Transverse colon (tissue), 4 donors: Measurements from ENCODE around the gene WDR27. TPM values are rescaled to one million over a fixed set of nuclear protein-coding genes. Genes with fewer than 3 reads are reported as not detected.

ENCODE experiments used
- DNase-seq: peaks from one replicate; pipeline ENCODE4 v3.0.0-alpha.2; 2019
- H3K27ac ChIP-seq, 4 donors: fragments of 200-600 bp; sonication (generic); 2 replicates each; pipeline ENCODE4 v1.5.1; 2016 to 2018; ENCODE audit warnings: inconsistent platforms in 4 of 4
- H3K27me3 ChIP-seq: fragments of 200-600 bp; sonication (generic); 2 replicates; pipeline ENCODE4 v1.5.1; 2017; ENCODE audit warnings: inconsistent platforms
- H3K36me3 ChIP-seq, 4 donors: fragments of 200-600 bp; sonication (generic); 2 replicates each; pipeline ENCODE4 v1.5.1; 2017 to 2019; ENCODE audit warnings: inconsistent platforms in 4 of 4
- H3K4me1 ChIP-seq, 4 donors: fragments of 200-600 bp; sonication (generic); 2 replicates each; pipeline ENCODE4 v1.5.1; 2017 to 2020; ENCODE audit warnings: inconsistent platforms in 4 of 4
- H3K4me3 ChIP-seq, 4 donors: fragments of 200-600 bp; sonication (generic); 1 replicate in 1 of 4; 2 replicates in 3 of 4; pipeline versions ENCODE4 v1.5.1 to v1.6.1; 2017 to 2019; ENCODE audit warnings: inconsistent platforms in 4 of 4
- H3K9me3 ChIP-seq, 2 donors: fragments of 200-600 bp; sonication (generic); 2 replicates each; pipeline ENCODE4 v1.5.1; 2017 to 2019; ENCODE audit warnings: inconsistent platforms in 2 of 2
- CTCF ChIP-seq, 5 experiments: fragments of 200-600 bp in 3 of 5; fragments of 450-650 bp in 2 of 5; sonication (generic) in 3 of 5; IDR thresholded peaks; 1 replicate in 2 of 5; 2 replicates in 3 of 5; pipeline ENCODE4 v1.5.1; 2016 to 2017; ENCODE audit warnings: antibody characterized with exemption in 5 of 5, inconsistent platforms in 3 of 5, mild to moderate bottlenecking in 2 of 5, moderate library complexity in 1 of 5
- EP300 ChIP-seq: sonication (generic); formaldehyde crosslinking; IDR thresholded peaks from one replicate; pipeline ENCODE4 v1.6.1; 2017; ENCODE audit warnings: antibody characterized with exemption, low read depth
- POLR2A ChIP-seq: fragments of 450-650 bp; IDR thresholded peaks from one replicate; pipeline ENCODE4 v1.6.1; 2016; ENCODE audit warnings: antibody characterized with exemption, mild to moderate bottlenecking, moderate library complexity
- POLR2AphosphoS5 ChIP-seq, 3 donors: sonication (generic); formaldehyde crosslinking; IDR thresholded peaks; one replicate each; pipeline ENCODE4 v1.6.1; 2016; ENCODE audit warnings: antibody characterized with exemption in 3 of 3
- WGBS, 2 donors: methylation state at CpG; one replicate each; pipeline ENCODE4 v1.1.5; 2018; ENCODE audit warnings: low coverage in 1 of 2; 5-methylcytosine and 5-hydroxymethylcytosine counted together
- in situ Hi-C, 4 donors: fragments of 200-750 bp; cut with MboI; loops; one replicate each; pipeline versions ENCODE4 v1.15.0 to v1.15.1; 2017; ENCODE audit warnings: low sequenced_read_pairs in 3 of 4, low pct_ligation_motif_present in 1 of 4, low pct_unique_long_range_greater_than_20kb in 1 of 4
- intact Hi-C: fragments of 100-400 bp; cut with DNase I; formaldehyde crosslinking; loops from one replicate; pipeline ENCODE4 v1.15.1; 2023; ENCODE audit warnings: low total_unique reads
- total RNA-seq, 4 donors: library from RNA; depleted of rRNA; stranded (reverse); fragments of >200 nt; gene quantifications; one replicate each; pipeline ENCODE4 v1.1.0, GENCODE V29; 2016

WDR27 gene
- total RNA-seq, 4 donors from 2014 or later: 44.9 to 75.0 (median 57.0) TPM

GRCh38 chr6:169501128-169501527 is 200.7 kb downstream of the WDR27 start:
- in situ Hi-C loops: no loop called here
- H3K36me3 ChIP-seq: no peaks in the 10 kb centered on the region
- H3K27ac ChIP-seq: no peak overlapping the region
- H3K9me3 ChIP-seq: no peaks in the 10 kb centered on the region
- no peak for TF ChIP-seq EP300
- TF ChIP-seq POLR2AphosphoS5 (IDR thresholded peaks at IDR 0.05): no peak
- TF ChIP-seq CTCF (IDR thresholded peaks at IDR 0.05): no peak
- H3K27me3 ChIP-seq: no peaks in the 10 kb centered on the region
- no peak for DNase-seq
- intact Hi-C loops: no loop called here
- 92% methylated on average over 11 of the region's 11 CpGs; no CpG with 5 or more reads in 1 of the 2 donors for WGBS, 2 donors
- H3K4me1 ChIP-seq: no peaks in the 10 kb centered on the region
- H3K4me3 ChIP-seq: no peak overlapping the region

DNA sequence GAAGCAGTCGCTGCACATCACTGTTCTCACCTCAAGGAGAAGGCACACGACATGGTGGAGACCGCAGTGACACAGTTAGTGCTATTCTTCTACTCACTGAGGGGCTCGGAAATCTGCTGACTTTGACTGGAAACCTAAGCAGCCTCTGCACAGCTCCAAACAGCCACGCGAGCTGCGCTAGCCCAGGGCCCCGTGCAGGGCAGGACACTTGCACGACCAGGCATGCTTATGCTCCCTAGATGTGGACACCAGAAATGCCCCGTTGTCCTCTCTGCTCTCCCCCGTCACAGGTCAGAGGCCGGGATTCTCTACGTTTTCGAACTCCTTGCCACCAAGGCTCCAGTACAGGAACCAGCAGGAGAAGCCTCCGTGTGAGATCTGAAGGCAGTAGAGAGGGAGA is 201.1 kb downstream of the WDR27 start:
- TF ChIP-seq EP300 (no peak), CTCF (IDR thresholded peaks at IDR 0.05) (no peak), POLR2A (no peak), POLR2AphosphoS5 (IDR thresholded peaks at IDR 0.05) (no peak)
- WGBS, 2 donors: 95% methylated on average over 15 of the region's 15 CpGs; no CpG with 5 or more reads in 1 of the 2 donors
- intact Hi-C loops: no loop called here
- Histone ChIP-seq H3K27me3 (no peaks in the 10 kb centered on the region), H3K9me3 (peaks cover 0 to 1% of the 10 kb centered on the region in 2 donors), H3K4me3 (no peak overlapping the region), H3K36me3 (no peaks in the 10 kb centered on the region), H3K4me1 (no peaks in the 10 kb centered on the region), H3K27ac (no peak overlapping the region)
- in situ Hi-C loops: no loop called here
- DNase-seq: no peak

DNA sequence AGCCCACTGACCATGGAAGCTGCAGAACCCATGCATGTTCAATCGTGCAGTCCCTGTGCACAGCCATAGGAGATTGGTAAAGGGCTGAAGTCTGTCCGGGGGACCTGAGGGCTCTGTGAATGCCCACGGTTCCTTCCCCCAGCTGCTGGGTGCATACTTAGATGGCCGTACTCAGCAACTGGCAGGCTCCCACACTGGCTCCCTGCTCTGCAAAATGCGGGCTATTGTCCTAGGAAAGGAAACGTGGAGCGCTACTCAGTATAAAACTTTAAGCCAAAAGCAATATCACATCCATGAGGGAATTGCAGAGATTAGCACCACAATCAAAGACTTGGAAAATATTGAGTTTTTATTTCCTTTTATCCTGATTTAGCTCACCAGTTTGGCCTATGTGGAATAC is 202.0 kb downstream of the WDR27 start:
- no peak for TF ChIP-seq POLR2AphosphoS5 (IDR thresholded peaks at IDR 0.05)
- no peak for TF ChIP-seq EP300
- no peak for TF ChIP-seq POLR2A
- TF ChIP-seq CTCF (IDR thresholded peaks at IDR 0.05): no peak
- intact Hi-C loops: no loop called here
- in situ Hi-C loops: no loop called here
- Histone ChIP-seq H3K9me3 (peaks cover 0 to 3% of the 10 kb centered on the region in 2 donors), H3K4me3 (no peak overlapping the region), H3K27ac (no peak overlapping the region), H3K27me3 (no peaks in the 10 kb centered on the region), H3K36me3 (no peaks in the 10 kb centered on the region), H3K4me1 (no peaks in the 10 kb centered on the region)
- WGBS, 2 donors: 82% methylated on average over 7 of the region's 7 CpGs; no CpG with 5 or more reads in 1 of the 2 donors
- DNase-seq: no peak

DNA sequence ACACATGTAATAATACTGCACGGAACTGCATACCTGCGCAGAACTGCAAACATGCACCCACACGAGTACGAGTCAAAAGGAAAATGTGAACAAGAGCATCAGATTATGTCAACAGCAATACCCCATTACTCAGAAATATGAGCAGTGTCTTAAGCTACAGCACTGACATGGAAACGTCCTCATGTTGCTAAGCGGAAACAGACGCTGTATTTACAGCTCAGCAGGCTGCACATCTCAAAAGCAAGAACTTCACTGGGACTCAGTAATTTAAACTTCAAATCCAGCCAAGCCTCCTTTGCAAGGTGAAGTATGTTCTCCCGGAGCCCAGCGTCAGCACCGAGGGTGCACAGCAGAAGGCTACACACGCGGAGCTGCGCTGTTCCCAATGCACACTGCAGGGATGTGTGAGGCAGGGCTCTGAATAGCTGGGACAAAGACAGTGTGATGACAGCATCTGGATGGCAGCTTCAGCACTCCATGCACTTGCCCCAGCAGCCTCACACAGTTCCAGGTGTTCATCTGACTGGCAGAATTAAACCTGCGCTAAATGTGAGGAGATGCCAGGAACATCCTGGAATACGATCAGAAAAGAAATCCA is 202.8 kb downstream of the WDR27 start:
- in situ Hi-C loops (no loop called here), intact Hi-C loops (no loop called here)
- no peak overlapping the region for H3K27ac ChIP-seq
- H3K27me3 ChIP-seq: no peaks in the 10 kb centered on the region
- no peaks in the 10 kb centered on the region for H3K4me1 ChIP-seq
- TF ChIP-seq EP300: no peak
- WGBS, 2 donors: 75 to 87% methylated on average over 4 to 15 of the region's 15 CpGs
- peaks cover 0 to 3% of the 10 kb centered on the region in 2 donors for H3K9me3 ChIP-seq
- DNase-seq: no peak
- H3K4me3 ChIP-seq: no peak overlapping the region
- H3K36me3 ChIP-seq: no peaks in the 10 kb centered on the region

- in situ Hi-C loops: no loop called here
- Histone ChIP-seq H3K9me3 (peaks cover 0 to 3% of the 10 kb centered on the region in 2 donors), H3K27me3 (no peaks in the 10 kb centered on the region), H3K4me1 (no peaks in the 10 kb centered on the region), H3K27ac (no peak overlapping the region), H3K36me3 (no peaks in the 10 kb centered on the region), H3K4me3 (no peak overlapping the region)
- no peak for DNase-seq
- intact Hi-C loops: no loop called here
- TF ChIP-seq POLR2AphosphoS5 (IDR thresholded peaks at IDR 0.05) (no peak), POLR2A (no peak), CTCF (IDR thresholded peaks at IDR 0.05) (no peak), EP300 (no peak)
Observed at GRCh38 chr6:169495601-169496000, 206.2 kb downstream of the WDR27 start.
